Mucosa of rectum (tissue), 2 donors: ENCODE data around the gene SCYGR7.
A peak's percentile ranks its signal among the peaks of the same experiment; 100 is the strongest.
"Not testable (repeated sequence)": the region's sequence is repeated elsewhere in the genome, so short reads cannot be mapped to it uniquely, and the experiment has no call there.

Experiments used
- H3K27ac ChIP-seq, 2 donors: one replicate each; pipeline ENCODE4 v1.7.0; 2013; ENCODE audit warnings: inconsistent platforms in 2 of 2, low read depth in 2 of 2, low read length in 2 of 2
- H3K27me3 ChIP-seq, 2 donors: one replicate each; pipeline ENCODE4 v1.7.0; 2013; ENCODE audit warnings: low read length in 2 of 2; ENCODE audit not compliant: control insufficient read depth in 2 of 2, insufficient read depth in 2 of 2
- H3K36me3 ChIP-seq, 2 donors: one replicate each; pipeline ENCODE4 v1.7.0; 2013; ENCODE audit warnings: low read length in 2 of 2; ENCODE audit not compliant: control insufficient read depth in 2 of 2, insufficient read depth in 2 of 2
- H3K4me1 ChIP-seq, 2 donors: one replicate each; pipeline ENCODE4 v1.7.0; 2013; ENCODE audit warnings: low read length in 2 of 2, mild to moderate bottlenecking in 1 of 2; ENCODE audit not compliant: control insufficient read depth in 2 of 2, insufficient read depth in 2 of 2
- H3K4me3 ChIP-seq, 2 donors: one replicate each; pipeline ENCODE4 v1.7.0; 2013; ENCODE audit warnings: low read length in 2 of 2
- H3K9ac ChIP-seq, 2 donors: one replicate each; pipeline ENCODE4 v1.7.0; 2013; ENCODE audit warnings: low read length in 2 of 2, low read depth in 1 of 2, mild to moderate bottlenecking in 1 of 2
- H3K9me3 ChIP-seq, 2 donors: one replicate each; pipeline ENCODE4 v1.7.0; 2013; ENCODE audit warnings: low read length in 2 of 2; ENCODE audit not compliant: control insufficient read depth in 2 of 2
- donor health status: healthy.
- donor health status: Normal muscosa, but diverticular disease.

SCYGR7 gene

GRCh38 chr2:227748079-227748478 lies 19.9 kb downstream of the SCYGR7 start:
- H3K4me3 ChIP-seq = no peak overlapping the region
- no peak overlapping the region for H3K9ac ChIP-seq
- no peaks in the 10 kb centered on the region for H3K27me3 ChIP-seq
- no peaks in the 10 kb centered on the region for H3K9me3 ChIP-seq
- no peaks in the 10 kb centered on the region for H3K4me1 ChIP-seq
- H3K27ac ChIP-seq = no peak overlapping the region
- no peaks in the 10 kb centered on the region for H3K36me3 ChIP-seq

- not testable (repeated sequence) for H3K27ac ChIP-seq, H3K9ac ChIP-seq, H3K27me3 ChIP-seq, H3K36me3 ChIP-seq, H3K4me3 ChIP-seq, H3K4me1 ChIP-seq, H3K9me3 ChIP-seq
Measured at GRCh38 chr2:227756261-227756660, 28.1 kb downstream of the SCYGR7 start.

DNA sequence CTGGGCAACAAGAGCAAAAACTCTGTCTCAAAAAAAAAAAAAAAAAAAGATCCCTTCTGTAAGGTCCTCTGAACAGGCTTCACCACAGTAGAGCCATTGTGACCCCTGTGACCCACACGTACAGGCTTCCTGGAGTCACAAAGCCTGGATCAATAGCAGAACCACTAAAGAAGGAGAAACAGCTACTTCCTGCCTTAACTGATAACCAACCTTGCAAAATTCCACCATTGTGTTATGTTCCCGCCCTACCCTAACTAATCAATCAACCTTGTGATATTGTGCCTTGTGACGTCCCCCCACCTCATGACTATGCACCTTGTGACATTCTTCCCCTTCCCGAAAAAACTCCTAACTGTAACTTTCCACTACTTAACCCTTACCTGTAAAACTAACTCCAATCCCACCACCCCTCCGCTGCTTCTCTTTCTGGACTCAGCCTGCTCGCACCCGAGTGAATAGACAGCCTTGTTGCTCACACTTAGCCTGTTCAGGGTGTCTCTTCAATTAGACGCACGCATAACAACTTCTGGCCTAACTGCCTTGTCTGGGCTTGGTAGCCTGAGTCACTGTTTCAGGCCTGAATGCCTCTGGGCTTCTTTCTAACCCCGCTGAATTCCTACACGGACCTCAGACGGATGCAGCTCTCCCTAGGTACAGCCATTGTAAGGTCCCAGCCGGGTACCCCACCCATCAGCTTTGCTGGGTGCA lies 31.4 kb downstream of the SCYGR7 start:
- Histone ChIP-seq H3K36me3 (no peaks in the 10 kb centered on the region), H3K9ac (no peak overlapping the region), H3K9me3 (no peaks in the 10 kb centered on the region), H3K4me1 (peaks cover 16 to 22% of the 10 kb centered on the region in 2 donors), H3K27me3 (no peaks in the 10 kb centered on the region), H3K27ac (no peak overlapping the region), H3K4me3 (no peak overlapping the region)

- no peak overlapping the region for H3K4me3 ChIP-seq
- no peaks in the 10 kb centered on the region for H3K27me3 ChIP-seq
- H3K4me1 ChIP-seq = peaks cover 16 to 22% of the 10 kb centered on the region in 2 donors
- no peaks in the 10 kb centered on the region for H3K9me3 ChIP-seq
- peak overlapping the region; percentile 77 to 78 for H3K27ac ChIP-seq
- peak overlapping the region in 1 of 2 donors; percentile 15 for H3K9ac ChIP-seq
- H3K36me3 ChIP-seq = no peaks in the 10 kb centered on the region
Measured at GRCh38 chr2:227761740-227762476, 33.8 kb downstream of the SCYGR7 start.

DNA sequence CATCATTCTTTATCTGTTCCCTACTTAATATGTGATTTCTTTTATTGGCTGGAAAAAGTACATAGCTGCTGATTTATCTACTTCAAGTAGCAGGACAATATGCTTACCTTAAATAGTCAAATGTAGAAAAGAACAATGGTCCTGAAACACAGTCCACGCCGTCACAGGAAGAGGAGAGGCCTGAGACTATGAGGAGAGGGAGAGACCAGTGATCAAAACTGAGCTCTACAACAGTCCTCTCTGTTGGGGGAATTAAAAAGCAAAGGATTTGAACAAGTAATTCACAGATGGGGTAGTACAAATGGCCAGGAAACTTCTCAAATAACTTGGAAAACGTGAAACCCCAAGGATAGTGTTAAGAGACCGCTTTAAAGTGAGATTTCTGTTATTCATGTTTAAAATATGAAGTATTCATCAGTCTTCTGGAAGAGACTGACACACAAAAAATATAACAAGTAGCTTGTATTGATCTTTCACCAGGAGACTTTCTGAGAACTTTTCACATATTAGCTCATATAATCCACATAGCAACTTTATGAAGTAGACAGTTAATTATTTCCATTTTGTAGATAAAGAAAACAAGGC lies 37.7 kb downstream of the SCYGR7 start:
- H3K9me3 ChIP-seq = no peaks in the 10 kb centered on the region
- H3K4me1 ChIP-seq = peaks cover 15 to 17% of the 10 kb centered on the region in 2 donors
- H3K27me3 ChIP-seq = no peaks in the 10 kb centered on the region
- no peak overlapping the region for H3K4me3 ChIP-seq
- no peak overlapping the region for H3K27ac ChIP-seq
- no peak overlapping the region for H3K9ac ChIP-seq
- no peaks in the 10 kb centered on the region for H3K36me3 ChIP-seq

DNA sequence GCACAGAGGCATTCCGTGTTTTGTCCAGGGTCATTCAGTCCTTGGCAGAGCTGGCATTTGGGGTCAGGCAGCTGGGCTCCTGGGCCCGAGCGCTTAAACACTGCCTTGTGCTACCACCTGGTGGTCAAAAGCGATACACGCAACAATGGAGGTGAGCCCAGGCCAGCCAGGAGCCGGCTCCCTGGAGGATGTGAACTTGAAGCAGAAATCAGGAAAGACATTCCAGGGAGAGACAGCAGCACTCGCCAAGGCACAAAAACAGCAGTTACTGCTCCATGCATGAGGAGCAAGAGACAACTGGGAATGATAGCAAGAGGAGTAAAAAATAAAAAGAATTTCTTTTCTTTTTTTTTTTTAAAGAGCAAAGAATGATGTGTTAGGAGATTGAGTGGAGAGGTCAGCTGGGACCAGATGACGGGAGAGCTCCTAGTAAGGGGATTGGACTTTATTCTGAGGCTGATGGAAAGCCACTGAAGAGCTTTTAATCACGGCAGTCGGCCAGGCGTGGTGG lies 38.3 kb downstream of the SCYGR7 start:
- Histone ChIP-seq H3K36me3 (no peaks in the 10 kb centered on the region), H3K27ac (no peak overlapping the region), H3K4me1 (peaks cover 9 to 12% of the 10 kb centered on the region in 2 donors), H3K9me3 (no peaks in the 10 kb centered on the region), H3K4me3 (no peak overlapping the region), H3K9ac (no peak overlapping the region), H3K27me3 (no peaks in the 10 kb centered on the region)

DNA sequence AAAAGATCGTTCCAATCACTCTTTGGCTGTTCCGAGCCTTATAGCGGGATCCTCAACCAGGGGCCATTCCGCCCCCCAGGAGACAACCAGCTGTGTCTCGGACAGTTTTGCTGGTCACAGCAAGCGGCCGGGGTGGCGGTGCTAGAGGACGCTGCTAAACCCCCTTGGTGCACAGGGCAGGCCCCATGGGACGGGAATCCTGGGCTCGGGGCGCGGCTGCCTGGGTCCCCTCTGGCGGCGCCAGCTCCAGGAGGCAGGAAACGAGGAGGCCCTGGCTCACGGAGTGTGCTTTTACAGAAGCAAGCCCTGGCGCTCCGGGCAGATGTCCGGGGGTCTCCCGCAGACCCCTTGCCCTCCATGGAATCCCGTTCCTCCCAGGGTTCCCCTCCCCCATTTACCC lies 39.7 kb downstream of the SCYGR7 start:
- H3K9ac ChIP-seq = no peak overlapping the region
- no peaks in the 10 kb centered on the region for H3K27me3 ChIP-seq
- no peaks in the 10 kb centered on the region for H3K9me3 ChIP-seq
- H3K36me3 ChIP-seq = no peaks in the 10 kb centered on the region
- no peak overlapping the region for H3K4me3 ChIP-seq
- no peak overlapping the region for H3K27ac ChIP-seq
- H3K4me1 ChIP-seq = peaks cover 2% of the 10 kb centered on the region in 2 donors

DNA sequence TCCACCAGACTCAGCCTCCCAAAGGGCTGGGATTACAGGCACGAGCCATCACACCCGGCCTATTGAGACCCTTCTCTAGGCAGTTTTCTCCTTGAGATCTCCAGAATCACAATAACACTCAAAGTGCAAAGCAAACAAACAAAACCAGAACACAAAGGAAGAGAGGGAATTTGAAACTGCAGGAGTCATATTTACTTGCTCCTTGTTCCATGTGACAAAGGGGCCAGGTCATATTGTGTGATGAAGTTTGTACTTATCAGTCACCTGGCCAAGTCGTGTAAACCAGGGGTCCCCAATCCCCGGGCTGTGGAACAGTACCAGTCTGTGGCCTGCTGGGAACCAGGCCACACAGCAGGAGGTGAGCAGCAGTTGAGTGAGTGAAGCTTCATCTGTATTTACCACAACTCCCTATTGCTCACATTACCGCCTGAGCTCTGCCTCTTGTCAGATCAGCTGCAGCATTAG lies 44.1 kb downstream of the SCYGR7 start:
- H3K9me3 ChIP-seq = no peaks in the 10 kb centered on the region
- H3K4me1 ChIP-seq = peaks cover 0 to 10% of the 10 kb centered on the region in 2 donors
- H3K36me3 ChIP-seq = no peaks in the 10 kb centered on the region

DNA sequence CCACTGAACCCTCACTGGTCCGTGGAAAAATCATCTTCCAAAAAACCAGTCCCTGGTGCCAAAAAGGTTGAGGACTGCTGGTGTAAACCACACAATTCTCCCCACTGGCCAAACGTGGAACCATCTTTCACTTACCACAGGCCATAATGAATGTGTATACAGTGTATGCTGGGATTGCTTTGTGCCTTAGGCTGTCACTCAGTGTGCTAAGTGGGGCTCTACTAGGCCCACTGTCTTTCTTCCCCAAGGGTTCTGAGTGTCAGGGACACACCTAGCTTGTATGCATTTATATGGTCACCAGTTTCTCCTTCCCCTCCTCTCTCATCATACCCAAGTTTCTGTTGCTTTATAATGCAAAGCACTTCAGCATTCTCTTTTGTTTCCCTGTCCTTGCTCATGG lies 44.8 kb downstream of the SCYGR7 start:
- H3K9me3 ChIP-seq = no peaks in the 10 kb centered on the region
- H3K36me3 ChIP-seq = no peaks in the 10 kb centered on the region
- no peak overlapping the region for H3K27ac ChIP-seq
- H3K9ac ChIP-seq = no peak overlapping the region
- H3K4me3 ChIP-seq = no peak overlapping the region
- peaks cover 0 to 10% of the 10 kb centered on the region in 2 donors for H3K4me1 ChIP-seq
- H3K27me3 ChIP-seq = no peaks in the 10 kb centered on the region

More for the DNA sequence above, 44.1 kb downstream of the SCYGR7 start:
- H3K9ac ChIP-seq = no peak overlapping the region
- no peak overlapping the region for H3K4me3 ChIP-seq
- H3K27me3 ChIP-seq = no peaks in the 10 kb centered on the region
- no peak overlapping the region for H3K27ac ChIP-seq

GRCh38 chr2:227774011-227774624 lies 46.0 kb downstream of the SCYGR7 start:
- Histone ChIP-seq H3K36me3 (no peaks in the 10 kb centered on the region), H3K27ac (no peak overlapping the region), H3K4me1 (peaks cover 0 to 10% of the 10 kb centered on the region in 2 donors), H3K4me3 (no peak overlapping the region), H3K9ac (no peak overlapping the region), H3K9me3 (no peaks in the 10 kb centered on the region), H3K27me3 (no peaks in the 10 kb centered on the region)
